CD14-positive monocyte (primary cell): ENCODE results near the gene CLEC19A. TPM values are rescaled to one million over a fixed set of nuclear protein-coding genes. Genes with fewer than 3 reads are reported as not detected.
A peak's percentile ranks its signal among the peaks of the same experiment; 100 is the strongest.

Source experiments
- DNase-seq, 3 donors: peaks; one replicate each; pipeline ENCODE4 v3.0.0-alpha.2; 2011 to 2022
- H2AFZ ChIP-seq: 2 replicates; pipeline ENCODE4 v1.6.0; 2012; ENCODE audit warnings: mild to moderate bottlenecking, low read depth, low read length, inconsistent platforms; ENCODE audit not compliant: insufficient read depth, poor library complexity, severe bottlenecking
- H3K27ac ChIP-seq, 2 donors: 1 replicate in 1 of 2; 2 replicates in 1 of 2; pipeline ENCODE4 v1.5.1; 2012 to 2013; ENCODE audit warnings: low read length in 2 of 2, control low read depth in 1 of 2, inconsistent platforms in 1 of 2, low read depth in 1 of 2, mild to moderate bottlenecking in 1 of 2
- H3K27me3 ChIP-seq, 2 donors: one replicate each; pipeline versions ENCODE4 v1.6.0 to v1.6.1; 2011 to 2013; ENCODE audit warnings: low read length in 2 of 2; ENCODE audit not compliant: control insufficient read depth in 2 of 2, insufficient read depth in 2 of 2
- H3K36me3 ChIP-seq, 2 donors: replicated peaks in 1 of 2; 1 replicate in 1 of 2; 2 replicates in 1 of 2; pipeline versions ENCODE4 v1.5.1 to v1.6.1; 2012 to 2013; ENCODE audit warnings: low read length in 2 of 2, control low read depth in 1 of 2, inconsistent platforms in 1 of 2, mild to moderate bottlenecking in 1 of 2; ENCODE audit not compliant: insufficient read depth in 2 of 2, control insufficient read depth in 1 of 2
- H3K4me1 ChIP-seq, 2 donors: 1 replicate in 1 of 2; 2 replicates in 1 of 2; pipeline versions ENCODE4 v1.5.1 to v1.6.1; 2012 to 2013; ENCODE audit warnings: low read length in 2 of 2, control low read depth in 1 of 2, inconsistent platforms in 1 of 2, mild to moderate bottlenecking in 1 of 2, moderate library complexity in 1 of 2; ENCODE audit not compliant: insufficient read depth in 2 of 2, control insufficient read depth in 1 of 2
- H3K4me2 ChIP-seq: replicated peaks from 2 replicates; pipeline ENCODE3; 2012; ENCODE audit warnings: low read length, moderate library complexity, mild to moderate bottlenecking; ENCODE audit not compliant: poor library complexity, severe bottlenecking; ENCODE audit errors: extremely low read depth
- H3K4me3 ChIP-seq, 3 experiments: fragments of 200-600 bp in 1 of 3; sonication (generic) in 1 of 3; replicated peaks in 1 of 3; 1 replicate in 2 of 3; 2 replicates in 1 of 3; pipeline ENCODE4 v1.5.1; 2011 to 2013; ENCODE audit warnings: low read length in 3 of 3, mild to moderate bottlenecking in 3 of 3, control low read depth in 2 of 3, low read depth in 2 of 3, inconsistent platforms in 1 of 3, moderate library complexity in 1 of 3
- H3K79me2 ChIP-seq: 2 replicates; pipeline ENCODE4 v1.6.0; 2012; ENCODE audit warnings: mild to moderate bottlenecking, control low read depth, inconsistent platforms, low read length, moderate library complexity; ENCODE audit not compliant: insufficient read depth
- H3K9ac ChIP-seq: 2 replicates; pipeline ENCODE4 v1.6.0; 2017; ENCODE audit warnings: low read length, mild to moderate bottlenecking; ENCODE audit not compliant: insufficient read depth, poor library complexity, severe bottlenecking
- H3K9me3 ChIP-seq, 2 donors: replicated peaks in 1 of 2; 1 replicate in 1 of 2; 2 replicates in 1 of 2; pipeline versions ENCODE4 v1.5.1 to v1.6.1; 2012 to 2013; ENCODE audit warnings: low read length in 2 of 2, control low read depth in 1 of 2; ENCODE audit not compliant: control insufficient read depth in 1 of 2, insufficient read depth in 1 of 2
- H4K20me1 ChIP-seq: 2 replicates; pipeline ENCODE4 v1.6.0; 2012; ENCODE audit warnings: mild to moderate bottlenecking, low read length, control low read depth, moderate library complexity; ENCODE audit not compliant: insufficient read depth
- H3K27ac Mint-ChIP-seq, 7 donors: one replicate each; pipeline ENCODE4 v1.8.0; 2020; ENCODE audit warnings: mild to moderate bottlenecking in 7 of 7, mixed read lengths in 7 of 7, moderate library complexity in 6 of 7, inconsistent platforms in 2 of 7
- H3K27me3 Mint-ChIP-seq, 3 donors: one replicate each; pipeline ENCODE4 v1.8.0; 2021 to 2022; ENCODE audit warnings: low read depth in 3 of 3, mild to moderate bottlenecking in 3 of 3, mixed read lengths in 3 of 3, moderate library complexity in 3 of 3, inconsistent platforms in 1 of 3
- H3K36me3 Mint-ChIP-seq, 2 donors: one replicate each; pipeline ENCODE4 v1.8.0; 2020; ENCODE audit warnings: mixed read lengths in 2 of 2, inconsistent platforms in 1 of 2, mild to moderate bottlenecking in 1 of 2
- H3K4me1 Mint-ChIP-seq: one replicate; pipeline ENCODE4 v1.8.0; 2020; ENCODE audit warnings: mild to moderate bottlenecking, mixed read lengths
- H3K4me3 Mint-ChIP-seq, 2 donors: one replicate each; pipeline ENCODE4 v1.8.0; 2020; ENCODE audit warnings: mild to moderate bottlenecking in 2 of 2, mixed read lengths in 2 of 2, moderate library complexity in 1 of 2
- H3K9me3 Mint-ChIP-seq, 7 donors: one replicate each; pipeline ENCODE4 v1.8.0; 2020 to 2022; ENCODE audit warnings: mixed read lengths in 7 of 7, mild to moderate bottlenecking in 6 of 7, moderate library complexity in 6 of 7, inconsistent platforms in 2 of 7
- WGBS: methylation state at CpG from one replicate; pipeline ENCODE4 v1.1.5; 2013; ENCODE audit warnings: missing lambda C conversion rate; ENCODE audit not compliant: insufficient coverage; 5-methylcytosine and 5-hydroxymethylcytosine counted together
- intact Hi-C, 2 donors: fragments of 100-400 bp; cut with micrococcal nuclease; formaldehyde crosslinking; loops; one replicate each; pipeline versions ENCODE4 v1.15.0 to v1.15.1; 2023
- polyA plus RNA-seq, 3 donors: library from polyadenylated mRNA; depleted of rRNA in 1 of 3; unstranded in 2 of 3; stranded (reverse) in 1 of 3; fragments of 300-500 nt in 2 of 3; fragments of >200 nt in 1 of 3; fragmentation: Illumina TruSeq in 2 of 3; gene quantifications; 1 replicate in 2 of 3; 2 replicates in 1 of 3; pipeline ENCODE4 v1.2.3, GENCODE V29; 2012 to 2021
- TF ChIP-seq, protein P1 (sequence below): fragments of 200-600 bp; IDR thresholded peaks from one replicate; pipeline ENCODE4 v1.8.0; 2022; ENCODE audit warnings: antibody characterized with exemption, mild to moderate bottlenecking

Gene CLEC19A
- polyA plus RNA-seq, 3 donors = not detected

DNA sequence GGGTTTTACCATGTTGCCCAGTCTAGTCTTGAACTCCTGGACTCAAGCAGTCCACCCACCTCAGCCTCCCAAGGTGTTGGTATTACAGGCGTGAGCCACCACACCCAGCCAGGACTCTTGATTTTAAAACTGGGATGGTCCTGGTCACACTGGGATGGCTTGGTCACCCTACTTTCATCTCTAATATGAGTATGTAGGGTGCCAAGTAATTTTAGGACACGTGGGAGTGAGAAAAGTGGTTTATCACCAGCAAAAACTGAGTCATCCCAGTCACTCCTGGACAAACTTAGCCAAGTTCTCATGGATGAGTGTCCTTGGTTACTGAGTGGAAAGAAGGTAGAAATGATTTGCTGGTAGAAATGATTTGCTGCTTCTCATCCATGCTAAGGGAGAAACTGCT, 9.9 kb downstream of the CLEC19A start:
- no CpG with 5 or more reads among the region's 2 CpGs for WGBS
- peaks cover 6 to 12% (median 9%) of the 10 kb centered on the region in 3 donors for H3K27me3 Mint-ChIP-seq
- H3K27me3 ChIP-seq = peaks cover 3 to 5% of the 10 kb centered on the region in 2 donors
- no peak overlapping the region for H3K9ac ChIP-seq
- intact Hi-C loops = no loop called here
- no peak overlapping the region for H3K4me3 ChIP-seq
- H3K79me2 ChIP-seq = no peaks in the 10 kb centered on the region
- no peak for DNase-seq
- H2AFZ ChIP-seq = no peak overlapping the region
- H3K9me3 ChIP-seq = no peaks in the 10 kb centered on the region
- H3K4me1 ChIP-seq = peaks cover 23 to 27% of the 10 kb centered on the region in 2 donors
- no peaks in the 10 kb centered on the region for H3K36me3 ChIP-seq
- H4K20me1 ChIP-seq = no peaks in the 10 kb centered on the region
- TF ChIP-seq, protein P1, sequence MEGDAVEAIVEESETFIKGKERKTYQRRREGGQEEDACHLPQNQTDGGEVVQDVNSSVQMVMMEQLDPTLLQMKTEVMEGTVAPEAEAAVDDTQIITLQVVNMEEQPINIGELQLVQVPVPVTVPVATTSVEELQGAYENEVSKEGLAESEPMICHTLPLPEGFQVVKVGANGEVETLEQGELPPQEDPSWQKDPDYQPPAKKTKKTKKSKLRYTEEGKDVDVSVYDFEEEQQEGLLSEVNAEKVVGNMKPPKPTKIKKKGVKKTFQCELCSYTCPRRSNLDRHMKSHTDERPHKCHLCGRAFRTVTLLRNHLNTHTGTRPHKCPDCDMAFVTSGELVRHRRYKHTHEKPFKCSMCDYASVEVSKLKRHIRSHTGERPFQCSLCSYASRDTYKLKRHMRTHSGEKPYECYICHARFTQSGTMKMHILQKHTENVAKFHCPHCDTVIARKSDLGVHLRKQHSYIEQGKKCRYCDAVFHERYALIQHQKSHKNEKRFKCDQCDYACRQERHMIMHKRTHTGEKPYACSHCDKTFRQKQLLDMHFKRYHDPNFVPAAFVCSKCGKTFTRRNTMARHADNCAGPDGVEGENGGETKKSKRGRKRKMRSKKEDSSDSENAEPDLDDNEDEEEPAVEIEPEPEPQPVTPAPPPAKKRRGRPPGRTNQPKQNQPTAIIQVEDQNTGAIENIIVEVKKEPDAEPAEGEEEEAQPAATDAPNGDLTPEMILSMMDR = no peak
- H3K4me3 Mint-ChIP-seq = no peak overlapping the region
- no peak overlapping the region for H3K4me2 ChIP-seq
- no peaks in the 10 kb centered on the region for H3K9me3 Mint-ChIP-seq
- H3K27ac Mint-ChIP-seq = peak overlapping the region in 4 of 7 donors; percentile 51 to 94 (median 74)
- H3K27ac ChIP-seq = peak overlapping the region; percentile 55 to 73
- H3K36me3 Mint-ChIP-seq = no peaks in the 10 kb centered on the region
- H3K4me1 Mint-ChIP-seq = peaks cover 27% of the 10 kb centered on the region

DNA sequence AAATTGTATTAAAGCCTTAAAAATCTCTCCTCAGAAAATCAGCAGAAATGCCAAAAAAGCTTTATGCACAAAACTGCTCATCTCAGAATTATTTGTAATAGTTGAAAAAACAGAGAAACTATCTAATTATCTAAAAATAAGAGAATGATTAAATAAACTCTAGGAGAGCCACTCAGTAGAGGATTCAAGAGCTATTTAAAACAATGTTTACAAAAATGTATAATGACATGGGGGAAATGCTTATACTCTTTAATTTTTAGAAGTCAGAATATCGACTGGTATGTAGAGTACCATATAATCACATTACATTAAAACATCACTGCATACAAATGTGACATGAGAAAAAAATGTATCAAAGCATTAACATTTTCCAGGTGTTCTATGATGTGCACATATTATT, 11.9 kb downstream of the CLEC19A start:
- Histone ChIP-seq H3K9me3 (no peaks in the 10 kb centered on the region), H3K4me2 (no peak overlapping the region), H3K27me3 (peaks cover 3 to 5% of the 10 kb centered on the region in 2 donors), H3K4me1 (peaks cover 23 to 24% of the 10 kb centered on the region in 2 donors), H3K79me2 (no peaks in the 10 kb centered on the region), H3K27ac (no peak overlapping the region), H3K4me3 (no peak overlapping the region), H2AFZ (no peak overlapping the region), H3K36me3 (no peaks in the 10 kb centered on the region), H4K20me1 (no peaks in the 10 kb centered on the region), H3K9ac (no peak overlapping the region)
- DNase-seq = no peak
- Mint-ChIP-seq H3K9me3 (no peaks in the 10 kb centered on the region), H3K4me1 (peaks cover 23% of the 10 kb centered on the region), H3K27ac (no peak overlapping the region), H3K4me3 (no peak overlapping the region), H3K36me3 (no peaks in the 10 kb centered on the region), H3K27me3 (peaks cover 8 to 13% (median 9%) of the 10 kb centered on the region in 3 donors)
- no CpG with 5 or more reads among the region's 1 CpG for WGBS
- intact Hi-C loops = no loop called here
- TF ChIP-seq, protein P1 = no peak
